H1 (cell line): ENCODE measurements around the gene TRIM47. TPM values are rescaled to one million over a fixed set of nuclear protein-coding genes. Genes with fewer than 3 reads are reported as not detected.

ENCODE experiments used
- CTCF ChIA-PET: fragments of 300-600 bp; sonication (Branson Sonifier 250); formaldehyde crosslinking; loops from one replicate; lab custom pipeline; 2021; ENCODE audit not compliant: partially characterized antibody; lab: Charles Lee
- POLR2A ChIA-PET: fragments of 300-600 bp; sonication (Branson Sonifier 250); formaldehyde crosslinking; loops from one replicate; lab custom pipeline; 2021; ENCODE audit warnings: inconsistent platforms; ENCODE audit not compliant: partially characterized antibody; lab: Charles Lee
- DNase-seq, 2 experiments: peaks; one replicate each; pipeline versions ENCODE4 v3.0.0 to v3.0.0-alpha.2; 2010 to 2022; ENCODE audit warnings: low spot score in 2 of 2, low read depth in 1 of 2, mixed read lengths in 1 of 2
- FAIRE-seq: peaks from 2 replicates; lab custom pipeline; 2011; peaks lifted over from hg19 to GRCh38; lab: Jason Lieb, UNC
- H2AFZ ChIP-seq: 2 replicates; pipeline ENCODE4 v1.8.1; 2012; ENCODE audit warnings: low read length, inconsistent platforms
- H2AK5ac ChIP-seq: 2 replicates; pipeline ENCODE4 v1.6.1; 2013; ENCODE audit warnings: low read depth, low read length
- H2BK120ac ChIP-seq: replicated peaks from 2 replicates; pipeline ENCODE3; 2013; ENCODE audit warnings: low read depth, low read length, inconsistent platforms
- H2BK12ac ChIP-seq: 2 replicates; pipeline ENCODE4 v1.6.1; 2013; ENCODE audit warnings: low read depth, low read length
- H2BK15ac ChIP-seq: 2 replicates; pipeline ENCODE4 v1.6.1; 2013; ENCODE audit warnings: low read length
- H2BK20ac ChIP-seq: 2 replicates; pipeline ENCODE4 v1.6.1; 2013; ENCODE audit warnings: low read length
- H2BK5ac ChIP-seq: 2 replicates; pipeline ENCODE4 v1.6.1; 2013; ENCODE audit warnings: low read depth, low read length
- H3K14ac ChIP-seq: 2 replicates; pipeline ENCODE4 v1.6.1; 2013; ENCODE audit warnings: inconsistent platforms; ENCODE audit not compliant: insufficient read length
- H3K18ac ChIP-seq: 2 replicates; pipeline ENCODE4 v1.6.1; 2013; ENCODE audit warnings: low read length; ENCODE audit errors: extremely low read depth
- H3K23ac ChIP-seq: 2 replicates; pipeline ENCODE4 v1.6.1; 2013; ENCODE audit warnings: inconsistent platforms; ENCODE audit not compliant: insufficient read length
- H3K23me2 ChIP-seq: 2 replicates; pipeline ENCODE4 v1.6.1; 2013; ENCODE audit warnings: low read depth, low read length
- H3K27ac ChIP-seq: 2 replicates; pipeline ENCODE4 v1.6.1; 2011; ENCODE audit warnings: low read depth, low read length, inconsistent platforms
- H3K27me3 ChIP-seq, 4 experiments: replicated peaks in 1 of 4; 1 replicate in 1 of 4; 2 replicates in 3 of 4; pipeline versions ENCODE4 v1.6.1 to v1.8.1; 2011 to 2013; ENCODE audit warnings: low read length in 3 of 4, mild to moderate bottlenecking in 3 of 4, inconsistent platforms in 2 of 4, mixed read lengths in 2 of 4, moderate library complexity in 1 of 4; ENCODE audit not compliant: control insufficient read depth in 3 of 4, insufficient read depth in 3 of 4; ENCODE audit errors: extremely low read depth in 1 of 4
- H3K36me3 ChIP-seq, 4 experiments: 2 replicates each; pipeline versions ENCODE4 v1.6.1 to v1.8.1; 2011 to 2013; ENCODE audit warnings: mild to moderate bottlenecking in 4 of 4, low read length in 3 of 4, moderate library complexity in 2 of 4, control low read depth in 1 of 4, inconsistent platforms in 1 of 4; ENCODE audit not compliant: insufficient read depth in 4 of 4, control insufficient read depth in 2 of 4
- H3K4ac ChIP-seq: replicated peaks from 2 replicates; pipeline ENCODE3; 2013; ENCODE audit warnings: low read length, low read depth, mixed read lengths, inconsistent platforms; ENCODE audit not compliant: insufficient read length
- H3K4me1 ChIP-seq, 4 experiments: replicated peaks in 1 of 4; 1 replicate in 1 of 4; 2 replicates in 3 of 4; pipeline versions ENCODE4 v1.6.1 to v1.8.1; 2011 to 2013; ENCODE audit warnings: low read length in 3 of 4, inconsistent platforms in 2 of 4, mixed read lengths in 1 of 4; ENCODE audit not compliant: insufficient read depth in 4 of 4, control insufficient read depth in 3 of 4
- H3K4me2 ChIP-seq, 2 experiments: 2 replicates each; pipeline versions ENCODE4 v1.6.1 to v1.8.1; 2011 to 2013; ENCODE audit warnings: low read depth in 2 of 2, low read length in 2 of 2, control low read depth in 1 of 2, inconsistent platforms in 1 of 2, mild to moderate bottlenecking in 1 of 2; ENCODE audit not compliant: insufficient read depth in 1 of 2
- H3K4me3 ChIP-seq, 4 experiments: fragments of 200-600, 300-600 bp in 1 of 4; sonication (generic), shearing (Covaris generic), sonication (Bioruptor Twin) in 1 of 4; 2 replicates each; pipeline versions ENCODE4 v1.5.1 to v1.8.1; 2011 to 2016; ENCODE audit warnings: low read length in 4 of 4, low read depth in 3 of 4, control low read depth in 2 of 4, inconsistent platforms in 2 of 4, mild to moderate bottlenecking in 2 of 4, mixed read lengths in 1 of 4, moderate library complexity in 1 of 4; ENCODE audit not compliant: insufficient read depth in 2 of 4; ENCODE audit errors: extremely low read depth in 1 of 4
- H3K56ac ChIP-seq: replicated peaks from 2 replicates; pipeline ENCODE3; 2013; ENCODE audit warnings: low read depth, mild to moderate bottlenecking, mixed read lengths, low read length, inconsistent platforms; ENCODE audit not compliant: insufficient read length
- H3K79me1 ChIP-seq: 2 replicates; pipeline ENCODE4 v1.6.1; 2013; ENCODE audit warnings: low read depth, low read length, control low read depth
- H3K79me2 ChIP-seq, 2 experiments: 2 replicates each; pipeline versions ENCODE4 v1.6.1 to v1.8.1; 2012 to 2013; ENCODE audit warnings: low read length in 2 of 2, mild to moderate bottlenecking in 2 of 2, inconsistent platforms in 1 of 2; ENCODE audit not compliant: insufficient read depth in 2 of 2, control insufficient read depth in 1 of 2
- H3K9ac ChIP-seq, 4 experiments: replicated peaks in 1 of 4; 1 replicate in 1 of 4; 2 replicates in 3 of 4; pipeline versions ENCODE4 v1.6.1 to v1.8.1; 2011 to 2013; ENCODE audit warnings: low read depth in 3 of 4, low read length in 3 of 4, control low read depth in 2 of 4, mild to moderate bottlenecking in 2 of 4, moderate library complexity in 2 of 4, inconsistent platforms in 1 of 4; ENCODE audit errors: extremely low read depth in 1 of 4
- H3K9me3 ChIP-seq, 2 experiments: 2 replicates each; pipeline versions ENCODE4 v1.6.1 to v1.8.1; 2012 to 2013; ENCODE audit warnings: mild to moderate bottlenecking in 2 of 2, moderate library complexity in 2 of 2, control low read depth in 1 of 2, inconsistent platforms in 1 of 2, low read depth in 1 of 2, low read length in 1 of 2, mixed read lengths in 1 of 2; ENCODE audit not compliant: insufficient read depth in 2 of 2
- H4K20me1 ChIP-seq, 2 experiments: replicated peaks in 1 of 2; 2 replicates each; pipeline versions ENCODE3 to v1.8.1; 2011 to 2013; ENCODE audit warnings: inconsistent platforms in 2 of 2, low read length in 2 of 2, mild to moderate bottlenecking in 1 of 2; ENCODE audit not compliant: insufficient read depth in 2 of 2, control insufficient read depth in 1 of 2
- H4K5ac ChIP-seq: 2 replicates; pipeline ENCODE4 v1.6.1; 2013; ENCODE audit warnings: low read length, low read depth, mixed read lengths, inconsistent platforms; ENCODE audit not compliant: insufficient read length
- H4K8ac ChIP-seq: 2 replicates; pipeline ENCODE4 v1.8.0; 2013; ENCODE audit warnings: mild to moderate bottlenecking, moderate library complexity, low read length, inconsistent platforms; ENCODE audit not compliant: insufficient read depth; ENCODE audit errors: extremely low read depth
- H4K91ac ChIP-seq: replicated peaks from 2 replicates; pipeline ENCODE3; 2013; ENCODE audit warnings: low read length, mixed read lengths, inconsistent platforms; ENCODE audit not compliant: insufficient read length
- E2F6 ChIP-seq: IDR thresholded peaks from 2 replicates; pipeline ENCODE4 v1.6.1; 2012; ENCODE audit warnings: inconsistent platforms
- GABPA ChIP-seq: IDR thresholded peaks from 2 replicates; pipeline ENCODE4 v1.6.1; 2011; ENCODE audit warnings: mild to moderate bottlenecking, low read length, moderate library complexity, borderline replicate concordance; ENCODE audit not compliant: insufficient read depth
- KDM1A ChIP-seq: fragments of 200-600, 300-600 bp; sonication (generic); IDR thresholded peaks from 2 replicates; pipeline ENCODE4 v1.7.1; 2016; ENCODE audit warnings: mild to moderate bottlenecking, low read length, borderline replicate concordance
- KDM4A ChIP-seq: IDR thresholded peaks from one replicate; pipeline ENCODE4 v1.7.1; 2012; ENCODE audit warnings: low read depth, mild to moderate bottlenecking, moderate library complexity, low read length, inconsistent platforms; ENCODE audit not compliant: severe bottlenecking
- NANOG ChIP-seq: IDR thresholded peaks from 2 replicates; pipeline ENCODE4 v1.6.1; 2011; ENCODE audit warnings: low read length, low read depth, mild to moderate bottlenecking, inconsistent platforms; ENCODE audit not compliant: insufficient read depth, poor library complexity, severe bottlenecking
- PHF8 ChIP-seq: fragments of 200-600 bp; sonication (generic); conservative IDR thresholded peaks from 2 replicates; pipeline ENCODE4 v1.7.1; 2012; ENCODE audit warnings: low read depth, mild to moderate bottlenecking, inconsistent platforms, low read length, moderate library complexity
- POLR2AphosphoS5 ChIP-seq: IDR thresholded peaks from 2 replicates; pipeline ENCODE4 v1.6.1; 2011; ENCODE audit warnings: low read depth, low read length
- SP4 ChIP-seq: IDR thresholded peaks from 2 replicates; pipeline ENCODE4 v1.6.1; 2012; ENCODE audit warnings: low read length, inconsistent platforms
- TAF1 ChIP-seq: IDR thresholded peaks from 2 replicates; pipeline ENCODE4 v1.6.1; 2011; ENCODE audit warnings: mild to moderate bottlenecking, low read depth, low read length
- WGBS, 2 experiments: shearing (Covaris generic) in 1 of 2; methylation state at CpG; one replicate each; pipeline versions ENCODE4 v1.1.6 to v1.1.7; 2013 to 2015; ENCODE audit warnings: low lambda C conversion rate in 2 of 2, mixed read lengths in 2 of 2, inconsistent platforms in 1 of 2, low coverage in 1 of 2, missing lambda C conversion rate in 1 of 2; ENCODE audit not compliant: insufficient replicate concordance in 2 of 2, insufficient coverage in 1 of 2, insufficient read length in 1 of 2; ENCODE audit errors: extremely low coverage in 1 of 2, missing lambda C conversion rate in 1 of 2; 5-methylcytosine and 5-hydroxymethylcytosine counted together
- polyA plus RNA-seq, 7 experiments: library from polyadenylated mRNA; depleted of rRNA in 3 of 7; stranded (reverse) in 5 of 7; unstranded in 2 of 7; fragments of >200 nt in 5 of 7; fragments of 200-250 nt in 2 of 7; gene quantifications; 1 replicate in 5 of 7; 2 replicates in 1 of 7; 4 replicates in 1 of 7; pipeline versions ENCODE4 v1.2.1 to v1.2.3, GENCODE V29; 2011 to 2013; ENCODE audit warnings: missing spikeins in 2 of 7, mixed read lengths in 2 of 7
- total RNA-seq: library from RNA; stranded (reverse); fragmentation: NEBNext Ultra II Directional; extraction: Animal tissue kit (Norgen Biotek cat#: 25700); gene quantifications from 2 replicates; pipeline ENCODE4 v1.2.1, GENCODE V29; 2021

TRIM47 gene
- total and polyA plus RNA-seq, 2 of the 8 experiments (the other 6 are each of a cell fraction or from before 2014, with no cell fraction given): 6.3 to 6.4 TPM

- no peak overlapping the region for H3K56ac ChIP-seq
- H3K4me1 ChIP-seq: peaks cover 0 to 10% (median 7%) of the 10 kb centered on the region in 4 experiments; a peak in 4 of 7 replicates
- no peak overlapping the region for H2AFZ ChIP-seq
- no peak overlapping the region for H2BK15ac ChIP-seq
- H3K14ac ChIP-seq: no peak overlapping the region
- DNase-seq (no peak), FAIRE-seq (no peak)
- ChIA-PET POLR2A (interaction anchor here (0.6 to 2.0 kb wide), 4 partner anchors 9 to 163 kb away, joined by 3 to 9 read pairs (median 5); partner anchors contain the start of gene WBP2), CTCF (interaction anchor here (0.7 to 27.2 kb wide), 5 partner anchors 9 to 1055 kb away, joined by 3 to 563 read pairs (median 3); partner anchors contain the start of genes UNC13D and WBP2)
- no peaks in the 10 kb centered on the region for H3K23me2 ChIP-seq
- peak overlapping the region; percentile 85 for H4K8ac ChIP-seq
- H2BK5ac ChIP-seq: no peak overlapping the region
- H2BK20ac ChIP-seq: no peak overlapping the region
- no peaks in the 10 kb centered on the region for H3K27me3 ChIP-seq
- H3K36me3 ChIP-seq: no peaks in the 10 kb centered on the region
- H3K79me1 ChIP-seq: no peaks in the 10 kb centered on the region
- no peaks in the 10 kb centered on the region for H3K79me2 ChIP-seq
- no peak overlapping the region for H2AK5ac ChIP-seq
- no peak overlapping the region for H3K23ac ChIP-seq
- H4K91ac ChIP-seq: no peak overlapping the region
- TF ChIP-seq SP4 (no peak), PHF8 (no peak), POLR2AphosphoS5 (no peak), TAF1 (no peak), E2F6 (no peak), GABPA (no peak), KDM4A (no peak), KDM1A (no peak), NANOG (no peak)
- no peak overlapping the region for H3K18ac ChIP-seq
- no peak overlapping the region for H2BK120ac ChIP-seq
- H3K4ac ChIP-seq: no peak overlapping the region
- 92% methylated on average over 35 of the region's 36 CpGs; no CpG with 5 or more reads in 1 of the 2 experiments for WGBS, 2 experiments
- H3K9me3 ChIP-seq: no peaks in the 10 kb centered on the region
- H4K20me1 ChIP-seq: no peaks in the 10 kb centered on the region
- H3K27ac ChIP-seq: no peak overlapping the region; the same call in 1 of the 2 replicates
- no peak overlapping the region for H4K5ac ChIP-seq
- H3K9ac ChIP-seq: no peak overlapping the region
- H3K4me3 ChIP-seq: no peak overlapping the region
- H2BK12ac ChIP-seq: no peak overlapping the region
- H3K4me2 ChIP-seq: no peak overlapping the region
These were observed 38.2 kb downstream of the TRIM47 start for GRCh38 chr17:75839942-75840798.
